ENCODE measurements around the gene RMI1. TPM values are rescaled to one million over a fixed set of nuclear protein-coding genes. Genes with fewer than 3 reads are reported as not detected.

The RMI1 gene
- total and polyA plus RNA-seq, 7 donors, result 1.4 to 9.0 (median 3.9) TPM

DNA sequence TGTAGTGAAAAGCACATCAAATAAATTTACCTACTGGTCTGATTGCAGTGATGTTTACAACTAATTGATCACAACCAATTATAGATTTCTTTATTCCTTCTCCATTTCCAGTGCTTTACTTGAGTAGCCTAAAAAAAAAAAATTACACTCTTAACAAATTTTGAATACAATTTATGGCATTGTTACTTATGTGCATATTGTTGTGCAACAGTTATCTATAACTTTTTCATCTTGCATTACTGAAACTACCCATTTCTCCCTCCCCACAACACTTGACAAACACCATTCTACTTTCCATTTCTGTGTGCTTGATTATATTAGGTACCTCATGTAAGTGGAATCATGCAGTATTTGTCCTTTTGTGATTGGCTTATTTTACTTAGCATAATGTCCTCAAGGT is 12.3 kb downstream of the RMI1 start:
- no peak for DNase-seq
- Histone ChIP-seq H3K4me1 (no peaks in the 10 kb centered on the region), H3K9me3 (no peaks in the 10 kb centered on the region), H3K27me3 (no peaks in the 10 kb centered on the region), H3K36me3 (no peaks in the 10 kb centered on the region), H3K4me3 (no peak overlapping the region), H3K27ac (no peak overlapping the region)
- intact Hi-C loops (cut with DNase I), result no loop called here
- TF ChIP-seq, protein P1, sequence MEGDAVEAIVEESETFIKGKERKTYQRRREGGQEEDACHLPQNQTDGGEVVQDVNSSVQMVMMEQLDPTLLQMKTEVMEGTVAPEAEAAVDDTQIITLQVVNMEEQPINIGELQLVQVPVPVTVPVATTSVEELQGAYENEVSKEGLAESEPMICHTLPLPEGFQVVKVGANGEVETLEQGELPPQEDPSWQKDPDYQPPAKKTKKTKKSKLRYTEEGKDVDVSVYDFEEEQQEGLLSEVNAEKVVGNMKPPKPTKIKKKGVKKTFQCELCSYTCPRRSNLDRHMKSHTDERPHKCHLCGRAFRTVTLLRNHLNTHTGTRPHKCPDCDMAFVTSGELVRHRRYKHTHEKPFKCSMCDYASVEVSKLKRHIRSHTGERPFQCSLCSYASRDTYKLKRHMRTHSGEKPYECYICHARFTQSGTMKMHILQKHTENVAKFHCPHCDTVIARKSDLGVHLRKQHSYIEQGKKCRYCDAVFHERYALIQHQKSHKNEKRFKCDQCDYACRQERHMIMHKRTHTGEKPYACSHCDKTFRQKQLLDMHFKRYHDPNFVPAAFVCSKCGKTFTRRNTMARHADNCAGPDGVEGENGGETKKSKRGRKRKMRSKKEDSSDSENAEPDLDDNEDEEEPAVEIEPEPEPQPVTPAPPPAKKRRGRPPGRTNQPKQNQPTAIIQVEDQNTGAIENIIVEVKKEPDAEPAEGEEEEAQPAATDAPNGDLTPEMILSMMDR (IDR thresholded peaks at IDR 0.05), result no peak
- no peak for TF ChIP-seq POLR2A (IDR thresholded peaks at IDR 0.05)
- TF ChIP-seq EP300 (IDR thresholded peaks at IDR 0.05), result no peak
- TF ChIP-seq POLR2AphosphoS5 (IDR thresholded peaks at IDR 0.05), result no peak

- Histone ChIP-seq H3K27me3 (no peaks in the 10 kb centered on the region), H3K36me3 (peaks cover 0 to 4% (median 0%) of the 10 kb centered on the region in 4 donors), H3K4me1 (no peaks in the 10 kb centered on the region), H3K4me3 (no peak overlapping the region), H3K9me3 (no peaks in the 10 kb centered on the region), H3K27ac (no peak overlapping the region)
- 90 to 91% methylated on average over 4 of the region's 4 CpGs for WGBS, 2 donors
- TF ChIP-seq EP300 (IDR thresholded peaks at IDR 0.05), result no peak
- TF ChIP-seq, protein P1 (IDR thresholded peaks at IDR 0.05), result no peak
- TF ChIP-seq POLR2A (IDR thresholded peaks at IDR 0.05), result no peak
- no peak for TF ChIP-seq POLR2AphosphoS5 (IDR thresholded peaks at IDR 0.05)
- intact Hi-C loops (cut with DNase I), result no loop called here
- DNase-seq, result no peak
These were observed 15.5 kb downstream of the RMI1 start for GRCh38 chr9:83996126-83996525.

DNA sequence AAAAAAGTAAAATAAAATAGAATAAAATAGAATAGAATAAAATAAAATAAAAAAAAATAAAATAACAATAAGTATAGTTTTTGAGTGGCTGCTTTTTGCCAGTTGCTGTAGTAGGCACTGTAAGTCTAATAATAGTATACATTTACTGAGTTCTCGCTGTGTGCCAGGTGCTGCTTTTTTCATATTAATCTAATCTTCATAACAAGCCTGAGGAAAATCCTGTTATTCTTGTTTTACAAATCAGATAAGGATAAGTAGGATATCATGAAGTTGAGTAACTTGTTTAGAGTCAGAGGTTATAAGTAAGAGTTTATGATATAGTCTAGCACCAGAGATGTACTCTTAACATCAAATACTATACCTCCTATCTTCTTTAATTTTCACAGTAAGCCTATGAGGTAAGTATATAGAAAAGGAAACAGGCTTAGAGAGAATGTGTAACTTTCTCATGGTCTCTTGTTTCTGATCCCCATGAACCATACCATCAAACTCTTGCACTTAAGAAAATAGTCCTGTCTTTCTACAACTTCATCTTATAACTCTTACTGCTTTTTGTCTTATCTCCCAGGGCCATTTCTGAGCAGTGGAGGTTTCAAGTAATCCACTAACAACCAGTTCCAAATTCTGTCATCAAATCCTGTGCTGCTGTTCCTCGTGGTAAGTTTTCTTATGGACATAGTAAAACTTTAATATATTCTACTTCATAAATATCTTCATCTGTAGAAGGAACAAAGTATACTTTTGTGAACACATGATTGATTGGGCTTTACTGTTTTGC is 18.7 kb downstream of the RMI1 start:
- no peak overlapping the region for H3K4me3 ChIP-seq
- H3K36me3 ChIP-seq, result peaks cover 0 to 5% (median 0%) of the 10 kb centered on the region in 4 donors
- DNase-seq, result no peak
- no peak overlapping the region for H3K27ac ChIP-seq
- no peaks in the 10 kb centered on the region for H3K4me1 ChIP-seq
- no peaks in the 10 kb centered on the region for H3K9me3 ChIP-seq
- no peaks in the 10 kb centered on the region for H3K27me3 ChIP-seq
- 23 to 58% methylated on average over 2 of the region's 2 CpGs for WGBS, 2 donors
- TF ChIP-seq, protein P1 (IDR thresholded peaks at IDR 0.05), result no peak
- no peak for TF ChIP-seq EP300 (IDR thresholded peaks at IDR 0.05)
- TF ChIP-seq POLR2A (IDR thresholded peaks at IDR 0.05), result no peak
- TF ChIP-seq POLR2AphosphoS5 (IDR thresholded peaks at IDR 0.05), result no peak
- intact Hi-C loops (cut with DNase I), result no loop called here

GRCh38 chr9:84000186-84000585 is 19.6 kb downstream of the RMI1 start:
- TF ChIP-seq EP300 (IDR thresholded peaks at IDR 0.05) (no peak), POLR2A (IDR thresholded peaks at IDR 0.05) (no peak), POLR2AphosphoS5 (IDR thresholded peaks at IDR 0.05) (no peak)
- TF ChIP-seq, protein P1 (IDR thresholded peaks at IDR 0.05), result no peak
- Histone ChIP-seq H3K36me3 (peaks cover 0 to 5% (median 0%) of the 10 kb centered on the region in 4 donors), H3K4me1 (no peaks in the 10 kb centered on the region), H3K4me3 (no peak overlapping the region), H3K27me3 (no peaks in the 10 kb centered on the region), H3K9me3 (no peaks in the 10 kb centered on the region), H3K27ac (no peak overlapping the region)
- DNase-seq, result no peak
- 91 to 95% methylated on average over 3 of the region's 3 CpGs for WGBS, 2 donors
- intact Hi-C loops (cut with DNase I), result no loop called here
